HepG2 (cell line): ENCODE measurements around the gene SP1. TPM values are rescaled to one million over a fixed set of nuclear protein-coding genes. Genes with fewer than 3 reads are reported as not detected.

Experiments
- ATAC-seq: fragments of 200-7000 bp; cut with Tn5 transposase; 3 replicates; pipeline ENCODE4 v1.9.1; 2020; ENCODE audit warnings: mild to moderate bottlenecking, moderate library complexity
- BruUV-seq: library from RNA; stranded (reverse); fragments of 400-500 nt; replicated peaks from 2 replicates; lab custom pipeline; 2021; lab: Mats Ljungman, UMichigan
- CTCF ChIA-PET: fragments of 300-600 bp; formaldehyde crosslinking; extraction: SDS; loops from one replicate; lab custom pipeline; 2021; ENCODE audit warnings: low total read pairs, inconsistent platforms, low intra/inter-chr PET ratio; lab: Yijun Ruan, JAX
- POLR2A ChIA-PET: fragments of 350-600 bp; sonication (Branson Sonifier 250); formaldehyde crosslinking; loops from one replicate; lab custom pipeline; 2020; ENCODE audit warnings: antibody characterized with exemption, inconsistent platforms; lab: Yijun Ruan, JAX
- DNase-seq: peaks from one replicate; pipeline ENCODE4 v3.0.0-alpha.2; 2015; ENCODE audit warnings: low spot score
- FAIRE-seq: peaks from 3 replicates; lab custom pipeline; 2011; peaks lifted over from hg19 to GRCh38; lab: Jason Lieb, UNC
- H2AFZ ChIP-seq: one replicate; pipeline ENCODE4 v1.6.1; 2011; ENCODE audit warnings: low read length, inconsistent platforms
- H3K27ac ChIP-seq: fragments of 300-600 bp; 3 replicates; pipeline ENCODE4 v1.8.0; 2011; ENCODE audit warnings: mixed run types, mild to moderate bottlenecking, mixed read lengths, low read length, inconsistent platforms; ENCODE audit not compliant: insufficient read depth; ENCODE audit errors: extremely low read length
- H3K27me3 ChIP-seq, 2 experiments: fragments of 200-600 bp in 1 of 2; 2 replicates in 1 of 2; 3 replicates in 1 of 2; pipeline versions ENCODE4 v1.6.0 to v1.8.0; 2011; ENCODE audit warnings: low read length in 2 of 2, mild to moderate bottlenecking in 2 of 2, moderate library complexity in 2 of 2, inconsistent platforms in 1 of 2; ENCODE audit not compliant: insufficient read depth in 2 of 2, control insufficient read depth in 1 of 2
- H3K36me3 ChIP-seq, 2 experiments: fragments of 200-600 bp in 1 of 2; replicated peaks in 1 of 2; 2 replicates in 1 of 2; 3 replicates in 1 of 2; pipeline versions ENCODE4 v1.5.1 to v1.8.0; 2011; ENCODE audit warnings: low read length in 2 of 2, inconsistent platforms in 1 of 2; ENCODE audit not compliant: insufficient read depth in 2 of 2, control insufficient read depth in 1 of 2
- H3K4me1 ChIP-seq: 2 replicates; pipeline ENCODE4 v1.5.1; 2012; ENCODE audit warnings: low read length, inconsistent platforms; ENCODE audit not compliant: insufficient read depth
- H3K4me2 ChIP-seq: 2 replicates; pipeline ENCODE4 v1.6.0; 2011; ENCODE audit warnings: low read depth, low read length, inconsistent platforms
- H3K4me3 ChIP-seq, 3 experiments: fragments of 200-600 bp in 1 of 3; sonication (generic), shearing (Covaris generic) in 1 of 3; replicated peaks in 1 of 3; 2 replicates each; pipeline ENCODE4 v1.5.1; 2011 to 2016; ENCODE audit warnings: low read length in 3 of 3, inconsistent platforms in 2 of 3, low read depth in 2 of 3, mild to moderate bottlenecking in 2 of 3, control low read depth in 1 of 3, mixed read lengths in 1 of 3; ENCODE audit not compliant: insufficient read depth in 1 of 3
- H3K79me2 ChIP-seq: one replicate; pipeline ENCODE4 v1.6.1; 2011; ENCODE audit warnings: low read length, inconsistent platforms; ENCODE audit not compliant: insufficient read depth
- H3K9ac ChIP-seq: 2 replicates; pipeline ENCODE4 v1.6.0; 2011; ENCODE audit warnings: mild to moderate bottlenecking, low read depth, low read length, inconsistent platforms; ENCODE audit not compliant: insufficient read depth
- H3K9me3 ChIP-seq: 2 replicates; pipeline ENCODE4 v1.5.1; 2012; ENCODE audit warnings: mild to moderate bottlenecking, low read length
- H4K20me1 ChIP-seq: 2 replicates; pipeline ENCODE4 v1.6.0; 2011; ENCODE audit warnings: inconsistent platforms, mild to moderate bottlenecking, low read length, moderate library complexity; ENCODE audit not compliant: insufficient read depth
- FOXO1 ChIP-seq: sonication (generic); formaldehyde crosslinking; IDR thresholded peaks from 2 replicates; pipeline ENCODE4 v1.4.0; 2020; ENCODE audit warnings: missing genetic modification reagents
- JARID2 ChIP-seq: sonication (generic); formaldehyde crosslinking; IDR thresholded peaks from 2 replicates; pipeline ENCODE4 v1.8.1; 2023; ENCODE audit warnings: missing genetic modification reagents, inconsistent platforms; ENCODE audit not compliant: insufficient replicate concordance
- NFRKB ChIP-seq: fragments of 450-650 bp; IDR thresholded peaks from 2 replicates; pipeline ENCODE4 v1.6.1; 2017
- RFX5 ChIP-seq: IDR thresholded peaks from 2 replicates; pipeline ENCODE4 v1.6.1; 2011; ENCODE audit warnings: low read depth, low read length, improper control_type of control experiment
- SNRNP70 ChIP-seq: fragments of 200-400 bp; formaldehyde crosslinking; IDR thresholded peaks from 2 replicates; pipeline ENCODE4 v1.6.1; 2017; ENCODE audit warnings: mild to moderate bottlenecking, low read depth, low read length, moderate library complexity
- ZFP90 ChIP-seq: sonication (generic); formaldehyde crosslinking; IDR thresholded peaks from 2 replicates; pipeline ENCODE4 v1.8.0; 2022; ENCODE audit warnings: missing genetic modification reagents, mild to moderate bottlenecking, inconsistent platforms, borderline replicate concordance
- ZMYM3 ChIP-seq: sonication (generic); formaldehyde crosslinking; IDR thresholded peaks from 2 replicates; pipeline ENCODE4 v1.5.1; 2020; ENCODE audit warnings: mild to moderate bottlenecking, missing genetic modification reagents
- ZNF550 ChIP-seq: sonication (generic); formaldehyde crosslinking; IDR thresholded peaks from 2 replicates; pipeline ENCODE4 v1.4.0; 2020; ENCODE audit warnings: mild to moderate bottlenecking, missing genetic modification reagents, borderline replicate concordance
- ZNF629 ChIP-seq: sonication (generic); formaldehyde crosslinking; conservative IDR thresholded peaks from 2 replicates; pipeline ENCODE4 v1.5.0; 2020; ENCODE audit warnings: missing genetic modification reagents
- WGBS: methylation state at CpG from one replicate; pipeline ENCODE4 v1.1.6; 2017; ENCODE audit warnings: low lambda C conversion rate; 5-methylcytosine and 5-hydroxymethylcytosine counted together
- in situ Hi-C: cut with HindIII; loops from 2 replicates; pipeline ENCODE4 v1.10.0; 2017; ENCODE audit warnings: low pct_unique_long_range_greater_than_20kb; ENCODE audit not compliant: extremely low pct_ligation_motif_present
- intact Hi-C: fragments of 100-400 bp; cut with micrococcal nuclease; formaldehyde crosslinking; loops from one replicate; pipeline ENCODE4 v1.10.0; 2022; ENCODE audit not compliant: unreplicated experiment
- polyA plus RNA-seq, 8 experiments: library from polyadenylated mRNA; depleted of rRNA in 3 of 8; stranded (reverse) in 7 of 8; unstranded in 1 of 8; fragments of >200 nt; fragmentation: Illumina TruSeq in 4 of 8; extraction: Trizol in 4 of 8; gene quantifications; 2 replicates each; pipeline versions ENCODE4 v1.2.1 to v1.2.3, GENCODE V29; 2011 to 2016; ENCODE audit warnings: low read depth in 4 of 8, missing spikeins in 1 of 8, mixed read lengths in 1 of 8; ENCODE audit not compliant: insufficient read depth in 1 of 8
- total RNA-seq, 5 experiments: library from RNA; depleted of rRNA; stranded (reverse); fragments of >200 nt; fragmentation: Illumina TruSeq; extraction: Trizol; gene quantifications; 2 replicates each; pipeline ENCODE4 v1.2.3, GENCODE V29; 2016; ENCODE audit warnings: low read depth in 1 of 5
- TF ChIP-seq, protein P1 (sequence below): sonication (generic); formaldehyde crosslinking; IDR thresholded peaks from 2 replicates; pipeline ENCODE4 v1.4.0; 2020; ENCODE audit warnings: missing genetic modification reagents, borderline replicate concordance
- TF ChIP-seq, protein P2 (sequence below): sonication (generic); formaldehyde crosslinking; IDR thresholded peaks from 2 replicates; pipeline ENCODE4; 2020; ENCODE audit warnings: missing genetic modification reagents, mild to moderate bottlenecking, borderline replicate concordance
- TF ChIP-seq, protein P3 (sequence below): IDR thresholded peaks from 2 replicates; pipeline ENCODE4 v1.6.1; 2016; ENCODE audit warnings: control low read depth
- TF ChIP-seq, protein P4 (sequence below): sonication (generic); formaldehyde crosslinking; IDR thresholded peaks from 2 replicates; pipeline ENCODE4 v1.4.0; 2020; ENCODE audit warnings: missing genetic modification reagents
- TF ChIP-seq, protein P5 (sequence below): conservative IDR thresholded peaks from 2 replicates; pipeline ENCODE4 v1.6.1; 2018; ENCODE audit warnings: missing genetic modification reagents

Gene SP1
- total and polyA plus RNA-seq, 2 of the 13 experiments (the other 11 are each of a cell fraction or from before 2014, with no cell fraction given): 26.5 to 27.5 TPM

DNA sequence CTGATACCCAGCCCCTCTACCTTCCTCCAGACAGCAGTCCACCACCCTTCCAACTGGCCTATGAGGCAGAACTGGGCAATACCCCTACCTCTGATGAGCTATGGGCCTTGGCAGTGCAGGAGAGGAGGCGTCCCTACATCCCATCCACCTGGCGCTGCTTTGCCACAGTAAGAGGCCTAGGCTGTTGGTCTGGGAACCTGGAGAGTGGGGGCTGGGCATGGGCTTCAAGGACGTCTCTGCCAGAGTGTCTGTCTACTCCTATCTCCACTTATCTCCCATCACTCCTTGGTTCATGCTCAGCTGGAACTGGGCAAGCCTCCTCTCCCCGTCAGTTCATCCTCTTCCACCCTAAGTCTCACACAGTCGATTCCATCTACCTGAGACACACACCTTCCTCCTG lies 50.1 kb downstream of the SP1 start:
- intact Hi-C loops: no loop called here
- POLR2A ChIA-PET: interaction anchor here (2.0 kb wide), 1 partner anchor 11 kb away, joined by 7 read pairs; no protein-coding TSS in a partner anchor
- H4K20me1 ChIP-seq: no peaks in the 10 kb centered on the region
- in situ Hi-C loops: no loop called here
- H3K36me3 ChIP-seq: no peaks in the 10 kb centered on the region
- H3K4me1 ChIP-seq: peaks cover 33% of the 10 kb centered on the region
- H3K4me2 ChIP-seq: no peak overlapping the region
- TF ChIP-seq, protein P1, sequence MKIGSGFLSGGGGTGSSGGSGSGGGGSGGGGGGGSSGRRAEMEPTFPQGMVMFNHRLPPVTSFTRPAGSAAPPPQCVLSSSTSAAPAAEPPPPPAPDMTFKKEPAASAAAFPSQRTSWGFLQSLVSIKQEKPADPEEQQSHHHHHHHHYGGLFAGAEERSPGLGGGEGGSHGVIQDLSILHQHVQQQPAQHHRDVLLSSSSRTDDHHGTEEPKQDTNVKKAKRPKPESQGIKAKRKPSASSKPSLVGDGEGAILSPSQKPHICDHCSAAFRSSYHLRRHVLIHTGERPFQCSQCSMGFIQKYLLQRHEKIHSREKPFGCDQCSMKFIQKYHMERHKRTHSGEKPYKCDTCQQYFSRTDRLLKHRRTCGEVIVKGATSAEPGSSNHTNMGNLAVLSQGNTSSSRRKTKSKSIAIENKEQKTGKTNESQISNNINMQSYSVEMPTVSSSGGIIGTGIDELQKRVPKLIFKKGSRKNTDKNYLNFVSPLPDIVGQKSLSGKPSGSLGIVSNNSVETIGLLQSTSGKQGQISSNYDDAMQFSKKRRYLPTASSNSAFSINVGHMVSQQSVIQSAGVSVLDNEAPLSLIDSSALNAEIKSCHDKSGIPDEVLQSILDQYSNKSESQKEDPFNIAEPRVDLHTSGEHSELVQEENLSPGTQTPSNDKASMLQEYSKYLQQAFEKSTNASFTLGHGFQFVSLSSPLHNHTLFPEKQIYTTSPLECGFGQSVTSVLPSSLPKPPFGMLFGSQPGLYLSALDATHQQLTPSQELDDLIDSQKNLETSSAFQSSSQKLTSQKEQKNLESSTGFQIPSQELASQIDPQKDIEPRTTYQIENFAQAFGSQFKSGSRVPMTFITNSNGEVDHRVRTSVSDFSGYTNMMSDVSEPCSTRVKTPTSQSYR: no peak
- no peak for TF ChIP-seq NFRKB
- TF ChIP-seq SNRNP70: no peak
- TF ChIP-seq, protein P2, sequence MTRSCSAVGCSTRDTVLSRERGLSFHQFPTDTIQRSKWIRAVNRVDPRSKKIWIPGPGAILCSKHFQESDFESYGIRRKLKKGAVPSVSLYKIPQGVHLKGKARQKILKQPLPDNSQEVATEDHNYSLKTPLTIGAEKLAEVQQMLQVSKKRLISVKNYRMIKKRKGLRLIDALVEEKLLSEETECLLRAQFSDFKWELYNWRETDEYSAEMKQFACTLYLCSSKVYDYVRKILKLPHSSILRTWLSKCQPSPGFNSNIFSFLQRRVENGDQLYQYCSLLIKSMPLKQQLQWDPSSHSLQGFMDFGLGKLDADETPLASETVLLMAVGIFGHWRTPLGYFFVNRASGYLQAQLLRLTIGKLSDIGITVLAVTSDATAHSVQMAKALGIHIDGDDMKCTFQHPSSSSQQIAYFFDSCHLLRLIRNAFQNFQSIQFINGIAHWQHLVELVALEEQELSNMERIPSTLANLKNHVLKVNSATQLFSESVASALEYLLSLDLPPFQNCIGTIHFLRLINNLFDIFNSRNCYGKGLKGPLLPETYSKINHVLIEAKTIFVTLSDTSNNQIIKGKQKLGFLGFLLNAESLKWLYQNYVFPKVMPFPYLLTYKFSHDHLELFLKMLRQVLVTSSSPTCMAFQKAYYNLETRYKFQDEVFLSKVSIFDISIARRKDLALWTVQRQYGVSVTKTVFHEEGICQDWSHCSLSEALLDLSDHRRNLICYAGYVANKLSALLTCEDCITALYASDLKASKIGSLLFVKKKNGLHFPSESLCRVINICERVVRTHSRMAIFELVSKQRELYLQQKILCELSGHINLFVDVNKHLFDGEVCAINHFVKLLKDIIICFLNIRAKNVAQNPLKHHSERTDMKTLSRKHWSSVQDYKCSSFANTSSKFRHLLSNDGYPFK (CRISPR knock-in tag): no peak
- TF ChIP-seq RFX5: no peak
- no peak for TF ChIP-seq JARID2
- TF ChIP-seq ZMYM3 (CRISPR knock-in tag): no peak
- no peak for TF ChIP-seq ZFP90 (CRISPR knock-in tag)
- TF ChIP-seq FOXO1 (CRISPR knock-in tag): no peak
- TF ChIP-seq ZNF629 (CRISPR knock-in tag): no peak
- TF ChIP-seq, protein P3, sequence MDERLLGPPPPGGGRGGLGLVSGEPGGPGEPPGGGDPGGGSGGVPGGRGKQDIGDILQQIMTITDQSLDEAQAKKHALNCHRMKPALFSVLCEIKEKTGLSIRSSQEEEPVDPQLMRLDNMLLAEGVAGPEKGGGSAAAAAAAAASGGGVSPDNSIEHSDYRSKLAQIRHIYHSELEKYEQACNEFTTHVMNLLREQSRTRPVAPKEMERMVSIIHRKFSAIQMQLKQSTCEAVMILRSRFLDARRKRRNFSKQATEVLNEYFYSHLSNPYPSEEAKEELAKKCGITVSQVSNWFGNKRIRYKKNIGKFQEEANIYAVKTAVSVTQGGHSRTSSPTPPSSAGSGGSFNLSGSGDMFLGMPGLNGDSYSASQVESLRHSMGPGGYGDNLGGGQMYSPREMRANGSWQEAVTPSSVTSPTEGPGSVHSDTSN: no peak
- no peak for TF ChIP-seq ZNF550 (CRISPR knock-in tag)
- TF ChIP-seq, protein P4, sequence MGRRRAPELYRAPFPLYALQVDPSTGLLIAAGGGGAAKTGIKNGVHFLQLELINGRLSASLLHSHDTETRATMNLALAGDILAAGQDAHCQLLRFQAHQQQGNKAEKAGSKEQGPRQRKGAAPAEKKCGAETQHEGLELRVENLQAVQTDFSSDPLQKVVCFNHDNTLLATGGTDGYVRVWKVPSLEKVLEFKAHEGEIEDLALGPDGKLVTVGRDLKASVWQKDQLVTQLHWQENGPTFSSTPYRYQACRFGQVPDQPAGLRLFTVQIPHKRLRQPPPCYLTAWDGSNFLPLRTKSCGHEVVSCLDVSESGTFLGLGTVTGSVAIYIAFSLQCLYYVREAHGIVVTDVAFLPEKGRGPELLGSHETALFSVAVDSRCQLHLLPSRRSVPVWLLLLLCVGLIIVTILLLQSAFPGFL: no peak
- TF ChIP-seq, protein P5, sequence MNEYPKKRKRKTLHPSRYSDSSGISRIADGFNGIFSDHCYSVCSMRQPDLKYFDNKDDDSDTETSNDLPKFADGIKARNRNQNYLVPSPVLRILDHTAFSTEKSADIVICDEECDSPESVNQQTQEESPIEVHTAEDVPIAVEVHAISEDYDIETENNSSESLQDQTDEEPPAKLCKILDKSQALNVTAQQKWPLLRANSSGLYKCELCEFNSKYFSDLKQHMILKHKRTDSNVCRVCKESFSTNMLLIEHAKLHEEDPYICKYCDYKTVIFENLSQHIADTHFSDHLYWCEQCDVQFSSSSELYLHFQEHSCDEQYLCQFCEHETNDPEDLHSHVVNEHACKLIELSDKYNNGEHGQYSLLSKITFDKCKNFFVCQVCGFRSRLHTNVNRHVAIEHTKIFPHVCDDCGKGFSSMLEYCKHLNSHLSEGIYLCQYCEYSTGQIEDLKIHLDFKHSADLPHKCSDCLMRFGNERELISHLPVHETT (CRISPR knock-in tag): no peak
- FAIRE-seq (no peak), DNase-seq (no peak), ATAC-seq (no peak)
- H3K4me3 ChIP-seq: no peak overlapping the region
- H3K9ac ChIP-seq: no peak overlapping the region
- no peak overlapping the region for H3K27ac ChIP-seq
- no peaks in the 10 kb centered on the region for H3K9me3 ChIP-seq
- H2AFZ ChIP-seq: no peak overlapping the region
- H3K79me2 ChIP-seq: no peaks in the 10 kb centered on the region
- no TSS peak for BruUV-seq
- WGBS: 40% methylated on average over 3 of the region's 5 CpGs
- CTCF ChIA-PET: no interaction called here
- H3K27me3 ChIP-seq: 0 out of 5 replicates have a peak, but pooled peaks cover 0 to 4% of the 10 kb centered on the region in 2 experiments
